Measurements from ENCODE around the gene IL6ST.

DNA sequence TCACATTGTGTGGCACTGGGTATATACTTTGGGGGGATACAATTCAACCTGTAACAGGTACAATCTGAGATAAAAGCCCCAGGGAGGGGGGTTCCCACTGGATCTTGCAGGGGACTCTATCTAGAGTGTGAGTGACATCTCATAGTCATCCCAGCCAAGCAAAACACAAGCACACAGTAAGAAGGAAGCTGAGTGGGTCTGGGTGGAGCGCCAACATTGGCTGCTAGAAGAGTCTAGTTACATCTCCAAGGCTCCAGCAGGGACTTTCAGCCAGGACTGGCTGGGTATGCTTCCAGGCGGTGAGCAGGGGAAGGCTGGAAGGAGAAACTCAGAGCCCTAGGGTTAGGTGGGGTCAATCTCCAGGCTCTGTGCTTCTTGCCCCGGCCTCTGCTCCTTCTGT, 90.6 kb downstream of the IL6ST start:
- TF ChIP-seq, protein P1, sequence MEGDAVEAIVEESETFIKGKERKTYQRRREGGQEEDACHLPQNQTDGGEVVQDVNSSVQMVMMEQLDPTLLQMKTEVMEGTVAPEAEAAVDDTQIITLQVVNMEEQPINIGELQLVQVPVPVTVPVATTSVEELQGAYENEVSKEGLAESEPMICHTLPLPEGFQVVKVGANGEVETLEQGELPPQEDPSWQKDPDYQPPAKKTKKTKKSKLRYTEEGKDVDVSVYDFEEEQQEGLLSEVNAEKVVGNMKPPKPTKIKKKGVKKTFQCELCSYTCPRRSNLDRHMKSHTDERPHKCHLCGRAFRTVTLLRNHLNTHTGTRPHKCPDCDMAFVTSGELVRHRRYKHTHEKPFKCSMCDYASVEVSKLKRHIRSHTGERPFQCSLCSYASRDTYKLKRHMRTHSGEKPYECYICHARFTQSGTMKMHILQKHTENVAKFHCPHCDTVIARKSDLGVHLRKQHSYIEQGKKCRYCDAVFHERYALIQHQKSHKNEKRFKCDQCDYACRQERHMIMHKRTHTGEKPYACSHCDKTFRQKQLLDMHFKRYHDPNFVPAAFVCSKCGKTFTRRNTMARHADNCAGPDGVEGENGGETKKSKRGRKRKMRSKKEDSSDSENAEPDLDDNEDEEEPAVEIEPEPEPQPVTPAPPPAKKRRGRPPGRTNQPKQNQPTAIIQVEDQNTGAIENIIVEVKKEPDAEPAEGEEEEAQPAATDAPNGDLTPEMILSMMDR (IDR thresholded peaks at IDR 0.05): no peak
- no peak for TF ChIP-seq POLR2A (IDR thresholded peaks at IDR 0.05)

All from Peyer's patch (tissue), 4 donors.